Hepatocyte (in vitro differentiated cells): ENCODE measurements around the gene ZNF579.

Source experiments
- EZH2 ChIP-seq: fragments of 200-600 bp; sonication (generic); IDR thresholded peaks from 2 replicates; pipeline ENCODE4 v1.6.1; 2016; ENCODE audit warnings: antibody characterized with exemption, mild to moderate bottlenecking, borderline replicate concordance
- TF ChIP-seq, protein P1 (sequence below): fragments of 200-600 bp; sonication (generic); IDR thresholded peaks from 2 replicates; pipeline ENCODE4 v1.5.1; 2016; ENCODE audit warnings: antibody characterized with exemption, mild to moderate bottlenecking; ENCODE audit not compliant: poor library complexity

DNA sequence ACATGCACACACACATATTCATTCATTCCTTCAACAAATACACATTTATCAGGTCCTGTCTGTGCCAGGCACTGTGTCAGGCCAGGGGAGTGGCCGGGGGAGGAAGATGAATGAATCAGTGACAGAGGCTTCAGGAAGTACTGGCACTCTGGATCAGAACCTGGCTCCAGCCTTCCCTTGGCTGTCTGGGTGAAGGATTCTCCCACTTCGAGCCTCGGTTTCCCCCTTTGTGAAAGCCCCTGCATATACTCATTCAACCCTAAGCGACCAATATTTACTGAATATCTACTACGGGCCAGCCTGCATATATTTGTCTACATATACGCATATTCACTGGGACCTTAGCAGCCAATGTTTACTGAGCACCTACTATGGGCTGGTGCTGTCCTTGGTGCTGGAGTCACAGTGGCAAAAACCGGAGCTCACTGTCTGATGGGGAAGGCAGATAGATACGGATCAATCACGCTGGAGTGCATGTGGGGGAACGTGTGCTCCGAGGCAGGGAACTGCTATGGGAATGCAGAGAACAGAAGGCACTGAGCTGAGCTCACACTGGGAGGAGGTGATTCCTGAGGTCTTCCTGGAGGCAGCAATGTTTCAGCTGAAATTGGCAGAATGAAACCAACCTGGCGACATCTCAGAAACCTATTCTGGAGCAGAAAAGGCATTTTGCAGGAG is 636 bp upstream of the ZNF579 start:
- TF ChIP-seq, protein P1, sequence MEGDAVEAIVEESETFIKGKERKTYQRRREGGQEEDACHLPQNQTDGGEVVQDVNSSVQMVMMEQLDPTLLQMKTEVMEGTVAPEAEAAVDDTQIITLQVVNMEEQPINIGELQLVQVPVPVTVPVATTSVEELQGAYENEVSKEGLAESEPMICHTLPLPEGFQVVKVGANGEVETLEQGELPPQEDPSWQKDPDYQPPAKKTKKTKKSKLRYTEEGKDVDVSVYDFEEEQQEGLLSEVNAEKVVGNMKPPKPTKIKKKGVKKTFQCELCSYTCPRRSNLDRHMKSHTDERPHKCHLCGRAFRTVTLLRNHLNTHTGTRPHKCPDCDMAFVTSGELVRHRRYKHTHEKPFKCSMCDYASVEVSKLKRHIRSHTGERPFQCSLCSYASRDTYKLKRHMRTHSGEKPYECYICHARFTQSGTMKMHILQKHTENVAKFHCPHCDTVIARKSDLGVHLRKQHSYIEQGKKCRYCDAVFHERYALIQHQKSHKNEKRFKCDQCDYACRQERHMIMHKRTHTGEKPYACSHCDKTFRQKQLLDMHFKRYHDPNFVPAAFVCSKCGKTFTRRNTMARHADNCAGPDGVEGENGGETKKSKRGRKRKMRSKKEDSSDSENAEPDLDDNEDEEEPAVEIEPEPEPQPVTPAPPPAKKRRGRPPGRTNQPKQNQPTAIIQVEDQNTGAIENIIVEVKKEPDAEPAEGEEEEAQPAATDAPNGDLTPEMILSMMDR: no peak
- TF ChIP-seq EZH2: no peak
